ENCODE results near the gene NUCB1. TPM values are rescaled to one million over a fixed set of nuclear protein-coding genes. Genes with fewer than 3 reads are reported as not detected.
"Not testable (repeated sequence)": the region's sequence is repeated elsewhere in the genome, so short reads cannot be mapped to it uniquely, and the experiment has no call there.

NUCB1 gene
- total RNA-seq, 1 donor from 2014 or later: 215 TPM

DNA sequence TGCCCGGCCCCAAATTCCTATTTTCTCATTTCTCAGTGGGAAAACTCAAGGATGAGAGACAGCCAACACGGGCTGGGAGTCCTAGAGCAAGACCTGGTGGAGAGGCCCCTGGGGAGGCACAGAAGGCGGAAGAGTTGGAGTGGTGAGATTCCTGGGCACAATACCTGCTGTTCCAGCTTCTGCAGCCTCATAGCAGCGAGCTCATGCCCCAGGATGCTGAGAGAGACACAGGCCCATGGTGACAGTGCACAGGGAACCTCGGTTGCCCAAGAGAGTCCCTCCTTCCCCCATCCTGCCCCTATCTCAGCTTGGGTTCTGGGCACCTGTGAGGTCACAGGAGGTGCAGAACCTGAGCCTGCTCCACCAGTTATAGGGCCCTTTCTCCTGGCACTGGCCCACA, 2.9 kb upstream of the NUCB1 start:
- TF ChIP-seq, protein P1, sequence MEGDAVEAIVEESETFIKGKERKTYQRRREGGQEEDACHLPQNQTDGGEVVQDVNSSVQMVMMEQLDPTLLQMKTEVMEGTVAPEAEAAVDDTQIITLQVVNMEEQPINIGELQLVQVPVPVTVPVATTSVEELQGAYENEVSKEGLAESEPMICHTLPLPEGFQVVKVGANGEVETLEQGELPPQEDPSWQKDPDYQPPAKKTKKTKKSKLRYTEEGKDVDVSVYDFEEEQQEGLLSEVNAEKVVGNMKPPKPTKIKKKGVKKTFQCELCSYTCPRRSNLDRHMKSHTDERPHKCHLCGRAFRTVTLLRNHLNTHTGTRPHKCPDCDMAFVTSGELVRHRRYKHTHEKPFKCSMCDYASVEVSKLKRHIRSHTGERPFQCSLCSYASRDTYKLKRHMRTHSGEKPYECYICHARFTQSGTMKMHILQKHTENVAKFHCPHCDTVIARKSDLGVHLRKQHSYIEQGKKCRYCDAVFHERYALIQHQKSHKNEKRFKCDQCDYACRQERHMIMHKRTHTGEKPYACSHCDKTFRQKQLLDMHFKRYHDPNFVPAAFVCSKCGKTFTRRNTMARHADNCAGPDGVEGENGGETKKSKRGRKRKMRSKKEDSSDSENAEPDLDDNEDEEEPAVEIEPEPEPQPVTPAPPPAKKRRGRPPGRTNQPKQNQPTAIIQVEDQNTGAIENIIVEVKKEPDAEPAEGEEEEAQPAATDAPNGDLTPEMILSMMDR (IDR thresholded peaks at IDR 0.05): no peak
- no peak for DNase-seq (ENCODE audit: low spot score)
- Mint-ChIP-seq H3K4me1 (ENCODE audit: low read depth) (peaks cover 21% of the 10 kb centered on the region), H3K36me3 (ENCODE audit: low read depth) (no peaks in the 10 kb centered on the region), H3K27ac (ENCODE audit: unreplicated experiment) (no peak overlapping the region), H3K4me3 (ENCODE audit: unreplicated experiment) (no peak overlapping the region), H3K9me3 (ENCODE audit: low read depth) (no peaks in the 10 kb centered on the region), H3K27me3 (ENCODE audit: low read depth) (no peaks in the 10 kb centered on the region)

DNA sequence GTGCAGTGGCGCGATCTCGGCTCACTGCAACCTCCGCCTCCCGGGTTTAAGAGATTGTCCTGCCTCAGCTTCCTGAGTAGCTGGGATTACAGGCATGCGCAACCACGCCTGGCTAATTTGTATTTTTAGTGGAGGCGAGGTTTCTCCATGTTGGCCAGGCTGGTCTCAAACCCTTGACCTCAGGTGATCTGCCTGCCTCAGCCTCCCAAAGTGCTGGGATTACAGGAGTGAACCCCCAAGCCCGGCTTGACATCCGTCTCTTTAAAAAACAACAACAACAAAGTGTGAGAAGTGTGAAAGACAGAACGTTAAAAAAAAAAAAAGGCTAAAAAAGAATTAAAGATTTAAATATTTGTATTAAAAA, 744 bp upstream of the NUCB1 start:
- H3K27ac Mint-ChIP-seq (ENCODE audit: unreplicated experiment): peak overlapping the region; percentile 22
- not testable (repeated sequence) for DNase-seq (ENCODE audit: low spot score); H3K27me3 Mint-ChIP-seq (ENCODE audit: low read depth); H3K36me3 Mint-ChIP-seq (ENCODE audit: low read depth); H3K9me3 Mint-ChIP-seq (ENCODE audit: low read depth)
- H3K4me3 Mint-ChIP-seq (ENCODE audit: unreplicated experiment): peak overlapping the region; percentile 92
- peaks cover 26% of the 10 kb centered on the region for H3K4me1 Mint-ChIP-seq (ENCODE audit: low read depth)

DNA sequence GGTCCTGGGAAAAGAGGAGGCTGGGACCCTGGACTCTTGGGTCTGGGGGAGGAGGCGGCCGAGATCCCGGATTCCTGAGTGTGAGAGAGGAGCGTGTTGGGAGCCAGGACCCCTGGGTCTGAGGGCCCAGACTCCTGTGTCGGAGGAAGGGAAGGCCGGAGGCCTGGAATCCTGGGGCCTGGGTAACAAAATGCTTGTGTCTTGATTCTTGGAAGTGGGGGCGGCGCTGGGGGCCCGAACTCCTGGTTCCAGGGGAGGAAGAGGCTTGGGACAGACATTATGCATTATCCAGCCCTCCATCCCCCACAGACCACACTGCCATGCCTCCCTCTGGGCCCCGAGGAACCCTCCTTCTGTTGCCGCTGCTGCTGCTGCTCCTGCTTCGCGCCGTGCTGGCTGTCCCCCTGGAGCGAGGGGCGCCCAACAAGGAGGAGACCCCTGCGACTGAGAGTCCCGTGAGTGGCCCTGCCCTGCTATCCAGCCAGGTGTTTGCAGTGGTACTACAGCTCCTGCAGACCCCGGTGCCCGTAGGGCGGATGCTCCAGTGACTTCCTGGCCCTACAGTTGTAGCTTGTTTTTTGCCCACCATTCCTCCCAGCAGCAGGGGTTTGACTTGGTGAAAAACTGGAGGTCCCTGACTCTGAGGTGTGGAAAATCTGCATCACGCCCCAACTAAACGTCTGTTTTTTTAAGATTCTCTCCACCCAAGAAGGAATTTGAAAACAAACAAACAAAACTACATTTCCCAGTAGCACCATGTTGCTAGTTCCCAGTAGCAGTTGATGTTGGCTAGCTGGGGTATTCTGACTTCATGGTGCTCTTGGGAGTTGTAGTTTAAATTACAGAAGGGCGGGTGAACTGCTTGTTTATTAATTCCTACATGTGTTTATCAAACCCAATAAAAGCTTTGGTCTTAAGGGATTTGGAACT, 630 bp downstream of the NUCB1 start:
- no peak for DNase-seq (ENCODE audit: low spot score)
- H3K4me3 Mint-ChIP-seq (ENCODE audit: unreplicated experiment): peak overlapping the region; percentile 92
- TF ChIP-seq, protein P1 (IDR thresholded peaks at IDR 0.05): no peak
- H3K9me3 Mint-ChIP-seq (ENCODE audit: low read depth): no peaks in the 10 kb centered on the region
- H3K36me3 Mint-ChIP-seq (ENCODE audit: low read depth): peaks cover 14% of the 10 kb centered on the region
- H3K4me1 Mint-ChIP-seq (ENCODE audit: low read depth): peaks cover 26% of the 10 kb centered on the region
- H3K27ac Mint-ChIP-seq (ENCODE audit: unreplicated experiment): peak overlapping the region; percentile 92
- H3K27me3 Mint-ChIP-seq (ENCODE audit: low read depth): no peaks in the 10 kb centered on the region

DNA sequence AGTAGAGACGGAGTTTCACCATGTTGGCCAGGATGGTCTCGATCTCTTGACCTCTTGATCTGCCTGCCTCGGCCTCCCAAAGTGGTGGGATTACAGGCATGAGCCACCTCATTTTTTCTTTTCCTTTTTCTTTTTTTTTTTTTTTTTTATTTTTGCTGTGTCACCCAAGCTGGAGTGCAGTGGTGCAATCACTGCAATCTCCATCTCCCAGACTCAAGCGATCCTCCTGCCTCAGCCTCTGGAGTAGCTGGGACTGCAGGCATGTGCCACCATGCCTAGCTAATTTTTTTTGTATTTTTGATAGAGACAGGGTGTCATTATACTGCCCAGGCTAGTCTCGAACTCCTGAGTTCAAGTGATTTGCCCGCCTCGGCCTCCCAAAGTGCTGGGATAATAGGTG, 2.2 kb downstream of the NUCB1 start:
- Mint-ChIP-seq H3K36me3 (ENCODE audit: low read depth) (peaks cover 20% of the 10 kb centered on the region), H3K4me1 (ENCODE audit: low read depth) (peaks cover 26% of the 10 kb centered on the region)
- not testable (repeated sequence) for DNase-seq (ENCODE audit: low spot score); H3K27ac Mint-ChIP-seq (ENCODE audit: unreplicated experiment); H3K27me3 Mint-ChIP-seq (ENCODE audit: low read depth); H3K4me3 Mint-ChIP-seq (ENCODE audit: unreplicated experiment); H3K9me3 Mint-ChIP-seq (ENCODE audit: low read depth)

DNA sequence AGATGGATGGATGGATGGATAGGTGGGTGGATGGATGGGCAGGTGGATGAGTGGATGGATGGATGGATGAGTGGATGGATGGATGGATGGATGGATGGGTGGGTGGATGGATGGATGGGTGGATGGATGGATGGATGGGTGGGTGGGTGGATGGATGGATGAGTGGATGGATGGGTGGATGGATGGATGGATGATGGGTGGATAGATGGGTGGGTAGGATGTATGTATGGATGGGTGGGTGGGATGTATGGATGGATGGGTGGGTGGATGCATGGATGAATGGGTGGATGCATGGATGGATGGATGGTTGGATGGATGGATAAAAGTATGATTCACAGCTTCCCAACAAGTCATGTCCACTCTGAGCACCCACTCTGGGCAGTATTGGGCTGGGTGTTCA, 3.7 kb downstream of the NUCB1 start:
- not testable (repeated sequence) for H3K9me3 Mint-ChIP-seq (ENCODE audit: low read depth); H3K27ac Mint-ChIP-seq (ENCODE audit: unreplicated experiment); H3K4me3 Mint-ChIP-seq (ENCODE audit: unreplicated experiment); H3K27me3 Mint-ChIP-seq (ENCODE audit: low read depth); DNase-seq (ENCODE audit: low spot score)
- peaks cover 25% of the 10 kb centered on the region for H3K36me3 Mint-ChIP-seq (ENCODE audit: low read depth)
- H3K4me1 Mint-ChIP-seq (ENCODE audit: low read depth): peaks cover 26% of the 10 kb centered on the region

DNA sequence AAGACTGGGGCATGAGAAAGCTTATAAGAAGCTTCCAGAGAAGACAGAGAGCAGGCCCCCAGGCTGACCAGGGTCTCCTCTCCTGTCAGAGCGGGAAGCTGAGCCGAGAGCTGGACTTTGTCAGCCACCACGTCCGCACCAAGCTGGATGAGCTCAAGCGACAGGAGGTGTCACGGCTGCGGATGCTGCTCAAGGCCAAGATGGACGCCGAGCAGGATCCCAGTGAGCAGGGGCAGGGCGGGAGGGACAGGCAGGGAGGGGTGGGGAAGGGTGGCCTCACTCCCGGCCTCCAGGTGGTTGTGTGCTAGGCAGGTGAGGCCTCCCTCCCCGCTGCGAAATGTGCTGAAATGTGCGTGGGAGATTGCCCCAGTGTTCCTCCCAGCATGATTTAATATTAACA, 5.6 kb downstream of the NUCB1 start:
- H3K27me3 Mint-ChIP-seq (ENCODE audit: low read depth): no peaks in the 10 kb centered on the region
- DNase-seq (ENCODE audit: low spot score): no peak
- peaks cover 28% of the 10 kb centered on the region for H3K36me3 Mint-ChIP-seq (ENCODE audit: low read depth)
- peaks cover 15% of the 10 kb centered on the region for H3K4me1 Mint-ChIP-seq (ENCODE audit: low read depth)
- H3K4me3 Mint-ChIP-seq (ENCODE audit: unreplicated experiment): no peak overlapping the region
- TF ChIP-seq, protein P1 (IDR thresholded peaks at IDR 0.05): no peak
- H3K27ac Mint-ChIP-seq (ENCODE audit: unreplicated experiment): no peak overlapping the region
- no peaks in the 10 kb centered on the region for H3K9me3 Mint-ChIP-seq (ENCODE audit: low read depth)

DNA sequence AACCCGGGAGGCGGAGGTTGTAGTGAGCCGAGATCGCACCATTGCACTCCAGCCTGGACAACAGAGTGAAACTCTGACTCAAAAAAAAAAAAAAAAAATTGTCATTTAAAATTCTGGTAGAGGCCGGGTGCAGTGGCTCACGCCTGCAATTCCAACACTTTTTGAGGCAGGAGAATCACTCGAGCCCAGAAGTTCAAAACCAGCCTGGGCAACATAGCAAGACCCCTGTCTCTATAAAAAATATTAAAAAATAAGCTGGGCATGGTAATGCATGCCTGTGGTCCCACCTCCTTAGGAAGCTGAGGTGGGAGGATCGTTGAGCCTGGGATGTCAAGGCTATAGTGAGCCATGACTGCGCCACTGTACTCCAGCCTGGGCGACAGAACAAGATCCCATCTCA, 6.2 kb downstream of the NUCB1 start:
- H3K9me3 Mint-ChIP-seq (ENCODE audit: low read depth): no peaks in the 10 kb centered on the region
- peaks cover 33% of the 10 kb centered on the region for H3K36me3 Mint-ChIP-seq (ENCODE audit: low read depth)
- TF ChIP-seq, protein P1 (IDR thresholded peaks at IDR 0.05): no peak
- H3K27me3 Mint-ChIP-seq (ENCODE audit: low read depth): no peaks in the 10 kb centered on the region
- H3K27ac Mint-ChIP-seq (ENCODE audit: unreplicated experiment): no peak overlapping the region
- no peak for DNase-seq (ENCODE audit: low spot score)
- H3K4me1 Mint-ChIP-seq (ENCODE audit: low read depth): peaks cover 9% of the 10 kb centered on the region
- H3K4me3 Mint-ChIP-seq (ENCODE audit: unreplicated experiment): no peak overlapping the region
